K562 (cell line): ENCODE measurements around the gene DERL3. TPM values are rescaled to one million over a fixed set of nuclear protein-coding genes. Genes with fewer than 3 reads are reported as not detected.
A peak's percentile ranks its signal among the peaks of the same experiment; 100 is the strongest.

Experiments used
- BCL6 ChIP-seq: fragments of 250-450 bp; sonication (Bioruptor Pico); IDR thresholded peaks from 2 replicates; pipeline ENCODE4 v1.4.0; 2020
- BRF1 ChIP-seq: IDR thresholded peaks from 3 replicates; pipeline ENCODE4 v1.6.1; 2011; ENCODE audit warnings: borderline replicate concordance, mild to moderate bottlenecking; ENCODE audit not compliant: insufficient read length; ENCODE audit errors: extremely low read depth
- CCAR2 ChIP-seq: fragments of 200-400 bp; formaldehyde crosslinking; IDR thresholded peaks from 2 replicates; pipeline ENCODE4 v1.6.1; 2017; ENCODE audit warnings: mild to moderate bottlenecking, low read depth, low read length
- EGR1 ChIP-seq: fragments of 450-650 bp; conservative IDR thresholded peaks from 2 replicates; pipeline ENCODE4 v1.6.1; 2017; ENCODE audit warnings: mild to moderate bottlenecking
- FOXA1 ChIP-seq: fragments of 450-650 bp; IDR thresholded peaks from 2 replicates; pipeline ENCODE4 v1.6.1; 2016; ENCODE audit warnings: mild to moderate bottlenecking, borderline replicate concordance
- HMBOX1 ChIP-seq: sonication (generic); IDR thresholded peaks from 2 replicates; pipeline ENCODE4 v1.6.1; 2016
- HNRNPL ChIP-seq: fragments of 200-400 bp; formaldehyde crosslinking; IDR thresholded peaks from 2 replicates; pipeline ENCODE4 v1.6.1; 2017; ENCODE audit warnings: low read depth, mild to moderate bottlenecking, low read length
- HNRNPLL ChIP-seq: fragments of 200-400 bp; formaldehyde crosslinking; IDR thresholded peaks from 2 replicates; pipeline ENCODE4 v1.6.1; 2017; ENCODE audit warnings: low read length, low read depth, mild to moderate bottlenecking; ENCODE audit not compliant: poor library complexity, severe bottlenecking
- KDM4B ChIP-seq, 2 experiments: fragments of 450-650 bp in 1 of 2; sonication (generic) in 1 of 2; IDR thresholded peaks; 2 replicates each; pipeline ENCODE4 v1.6.1; 2016 to 2017; ENCODE audit warnings: borderline replicate concordance in 2 of 2, antibody characterized with exemption in 1 of 2, low read depth in 1 of 2, mild to moderate bottlenecking in 1 of 2
- MCM7 ChIP-seq, 2 experiments: fragments of 450-650 bp; IDR thresholded peaks; 2 replicates each; pipeline ENCODE4 v1.6.1; 2016 to 2018
- RBM25 ChIP-seq: fragments of 200-400 bp; formaldehyde crosslinking; IDR thresholded peaks from 2 replicates; pipeline ENCODE4 v1.6.1; 2018; ENCODE audit warnings: low read length, low read depth, moderate library complexity; ENCODE audit not compliant: severe bottlenecking
- SRF ChIP-seq, 2 experiments: fragments of 250-450, 450-650 bp in 1 of 2; sonication (Bioruptor Pico) in 1 of 2; sonication (generic) in 1 of 2; formaldehyde crosslinking; IDR thresholded peaks; 2 replicates each; pipeline versions ENCODE4 v1.5.0 to v1.5.1; 2020 to 2022; ENCODE audit warnings: mild to moderate bottlenecking in 1 of 2, missing genetic modification reagents in 1 of 2
- SRSF7 ChIP-seq: fragments of 200-400 bp; formaldehyde crosslinking; optimal IDR thresholded peaks from 2 replicates; pipeline ENCODE3; 2017; ENCODE audit warnings: mild to moderate bottlenecking, low read depth, low read length
- SRSF9 ChIP-seq: fragments of 200-400 bp; formaldehyde crosslinking; IDR thresholded peaks from 2 replicates; pipeline ENCODE4 v1.6.1; 2017; ENCODE audit warnings: low read depth, low read length, borderline replicate concordance
- TGIF2 ChIP-seq: sonication (generic); formaldehyde crosslinking; IDR thresholded peaks from 2 replicates; pipeline ENCODE4 v1.8.1; 2022; ENCODE audit warnings: mild to moderate bottlenecking, missing genetic modification reagents, moderate library complexity
- ZBED1 ChIP-seq: IDR thresholded peaks from 2 replicates; pipeline ENCODE4 v1.6.1; 2014
- ZFP30 ChIP-seq: fragments of 250-450 bp; sonication (Bioruptor Pico); IDR thresholded peaks from 2 replicates; pipeline ENCODE4 v1.8.0; 2022; ENCODE audit warnings: moderate library complexity, mild to moderate bottlenecking, inconsistent platforms, borderline replicate concordance
- ZNF124 ChIP-seq: sonication (generic); formaldehyde crosslinking; IDR thresholded peaks from 2 replicates; pipeline ENCODE4 v1.8.1; 2022; ENCODE audit warnings: missing genetic modification reagents
- ZNF639 ChIP-seq, 2 experiments: fragments of 200-800 bp in 1 of 2; sonication (Bioruptor generic) in 1 of 2; sonication (generic) in 1 of 2; formaldehyde crosslinking in 1 of 2; IDR thresholded peaks in 1 of 2; conservative IDR thresholded peaks in 1 of 2; 2 replicates each; pipeline versions ENCODE4 v1.5.0 to v1.6.1; 2016 to 2020; ENCODE audit warnings: missing compliant biosample characterization in 1 of 2, missing genetic modification characterization in 1 of 2, missing genetic modification reagents in 1 of 2
- polyA plus RNA-seq, 8 experiments: library from polyadenylated mRNA; depleted of rRNA in 4 of 8; stranded (reverse) in 5 of 8; unstranded in 3 of 8; fragments of >200 nt; fragmentation: Nextera tagmentation in 2 of 8; fragmentation: Illumina TruSeq in 1 of 8; extraction: Ambion mirVana in 2 of 8; extraction: Trizol in 1 of 8; gene quantifications; 2 replicates each; pipeline versions ENCODE4 v1.2.1 to v1.2.3, GENCODE V29; 2011 to 2014; ENCODE audit warnings: inconsistent platforms in 1 of 8, missing spikeins in 1 of 8
- total RNA-seq, 7 experiments: library from RNA; depleted of rRNA in 6 of 7; stranded (reverse); fragments of >200 nt in 6 of 7; fragmentation: Illumina TruSeq in 2 of 7; extraction: Trizol in 2 of 7; gene quantifications; 2 replicates each; pipeline versions ENCODE4 v1.2.1 to v1.2.3, GENCODE V29; 2011 to 2021; ENCODE audit warnings: low replicate concordance in 1 of 7
- TF ChIP-seq, protein P1 (sequence below): fragments of 250-450 bp; sonication (Bioruptor Pico); IDR thresholded peaks from 2 replicates; pipeline ENCODE4 v1.8.0; 2022; ENCODE audit warnings: moderate library complexity, mild to moderate bottlenecking, inconsistent platforms
- TF ChIP-seq, protein P2 (sequence below): fragments of 450-650 bp; formaldehyde crosslinking; IDR thresholded peaks from 2 replicates; pipeline ENCODE4 v1.4.0; 2020; ENCODE audit warnings: mild to moderate bottlenecking, moderate library complexity
- TF ChIP-seq, protein P3 (sequence below), 2 experiments: fragments of 450-650 bp; conservative IDR thresholded peaks; 2 replicates each; pipeline ENCODE4 v1.6.1; 2017; ENCODE audit warnings: mild to moderate bottlenecking in 2 of 2, moderate library complexity in 2 of 2

Gene DERL3
- total and polyA plus RNA-seq, 9 of the 15 experiments (the other 6 are each of a cell fraction or from before 2014, with no cell fraction given), result 1.3 to 12.4 (median 4.8) TPM

DNA sequence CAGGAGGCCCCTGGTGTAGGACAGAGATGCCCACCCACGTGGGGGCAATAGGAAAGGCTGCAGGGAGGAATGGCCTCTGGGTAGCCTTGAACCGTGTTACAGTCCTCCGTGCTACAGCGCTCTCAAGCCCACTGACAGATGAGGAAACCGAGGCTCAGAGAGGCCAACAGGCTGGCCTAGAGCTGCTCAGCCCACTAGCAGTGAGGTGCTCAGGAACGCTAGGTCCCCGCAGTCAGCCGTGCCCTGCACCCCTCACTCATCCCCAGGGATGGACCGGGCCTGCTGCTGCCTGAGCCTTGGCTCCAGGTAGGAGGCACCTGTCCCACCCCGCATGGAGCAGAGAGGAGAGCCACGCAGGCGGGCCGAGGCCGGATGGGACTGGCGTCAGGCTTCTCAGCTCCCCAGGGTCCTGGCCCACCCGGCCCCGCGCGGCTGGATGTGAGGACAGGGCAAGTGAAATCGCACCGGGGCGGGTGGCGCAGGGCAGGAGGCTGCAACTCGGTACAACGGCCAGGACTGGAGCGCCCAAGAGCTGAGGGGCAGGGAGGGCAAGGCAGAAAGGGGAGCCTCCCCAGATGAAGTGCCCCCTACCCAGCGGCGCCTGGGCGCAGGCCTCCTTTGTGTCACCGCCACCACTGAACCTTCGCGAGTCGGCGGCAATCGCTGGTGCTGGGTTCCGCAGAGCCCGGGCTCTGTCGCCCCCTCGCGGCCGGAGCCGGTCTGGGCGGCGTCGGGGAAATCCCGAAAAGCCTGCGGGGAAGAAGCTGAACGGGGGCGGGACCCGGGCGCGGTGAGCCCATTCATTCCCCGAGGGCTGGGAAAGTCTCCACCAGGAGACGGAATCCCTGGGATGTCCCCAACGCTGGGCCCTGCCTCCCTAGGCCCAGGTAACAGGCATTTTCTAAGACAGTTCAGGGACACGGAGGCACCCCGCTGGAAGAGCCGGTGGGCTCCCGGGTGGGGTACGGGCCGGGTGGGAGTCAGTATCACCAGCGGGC lies 10.5 kb upstream of the DERL3 start (continued):
- TF ChIP-seq, protein P1, sequence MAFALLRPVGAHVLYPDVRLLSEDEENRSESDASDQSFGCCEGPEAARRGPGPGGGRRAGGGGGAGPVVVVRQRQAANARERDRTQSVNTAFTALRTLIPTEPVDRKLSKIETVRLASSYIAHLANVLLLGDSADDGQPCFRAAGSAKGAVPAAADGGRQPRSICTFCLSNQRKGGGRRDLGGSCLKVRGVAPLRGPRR (CRISPR knock-in tag), result no peak
- TF ChIP-seq KDM4B (IDR thresholded peaks at IDR 0.05; ENCODE audit: borderline replicate concordance in 2 of 2, low read depth in 1 of 2) (no peak), EGR1 (peak; percentile 69), ZFP30 (CRISPR knock-in tag) (no peak), HNRNPL (no peak), TGIF2 (no peak), HNRNPLL (no peak), ZNF639 (CRISPR knock-in tag; conservative IDR thresholded peaks at IDR 0.05 in 1 of 2, IDR thresholded peaks at IDR 0.05 in 1 of 2) (no peak), SRSF9 (no peak), ZNF124 (CRISPR knock-in tag) (no peak), RBM25 (no peak), SRF (CRISPR knock-in tag; IDR thresholded peaks at IDR 0.05) (no peak), CCAR2 (no peak), HMBOX1 (no peak), MCM7 (IDR thresholded peaks at IDR 0.05) (no peak), ZBED1 (no peak), SRSF7 (no peak), FOXA1 (no peak), BRF1 (no peak), BCL6 (CRISPR knock-in tag) (no peak)
- TF ChIP-seq, protein P2, sequence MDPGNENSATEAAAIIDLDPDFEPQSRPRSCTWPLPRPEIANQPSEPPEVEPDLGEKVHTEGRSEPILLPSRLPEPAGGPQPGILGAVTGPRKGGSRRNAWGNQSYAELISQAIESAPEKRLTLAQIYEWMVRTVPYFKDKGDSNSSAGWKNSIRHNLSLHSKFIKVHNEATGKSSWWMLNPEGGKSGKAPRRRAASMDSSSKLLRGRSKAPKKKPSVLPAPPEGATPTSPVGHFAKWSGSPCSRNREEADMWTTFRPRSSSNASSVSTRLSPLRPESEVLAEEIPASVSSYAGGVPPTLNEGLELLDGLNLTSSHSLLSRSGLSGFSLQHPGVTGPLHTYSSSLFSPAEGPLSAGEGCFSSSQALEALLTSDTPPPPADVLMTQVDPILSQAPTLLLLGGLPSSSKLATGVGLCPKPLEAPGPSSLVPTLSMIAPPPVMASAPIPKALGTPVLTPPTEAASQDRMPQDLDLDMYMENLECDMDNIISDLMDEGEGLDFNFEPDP (CRISPR knock-in tag), result no peak
- TF ChIP-seq, protein P3, sequence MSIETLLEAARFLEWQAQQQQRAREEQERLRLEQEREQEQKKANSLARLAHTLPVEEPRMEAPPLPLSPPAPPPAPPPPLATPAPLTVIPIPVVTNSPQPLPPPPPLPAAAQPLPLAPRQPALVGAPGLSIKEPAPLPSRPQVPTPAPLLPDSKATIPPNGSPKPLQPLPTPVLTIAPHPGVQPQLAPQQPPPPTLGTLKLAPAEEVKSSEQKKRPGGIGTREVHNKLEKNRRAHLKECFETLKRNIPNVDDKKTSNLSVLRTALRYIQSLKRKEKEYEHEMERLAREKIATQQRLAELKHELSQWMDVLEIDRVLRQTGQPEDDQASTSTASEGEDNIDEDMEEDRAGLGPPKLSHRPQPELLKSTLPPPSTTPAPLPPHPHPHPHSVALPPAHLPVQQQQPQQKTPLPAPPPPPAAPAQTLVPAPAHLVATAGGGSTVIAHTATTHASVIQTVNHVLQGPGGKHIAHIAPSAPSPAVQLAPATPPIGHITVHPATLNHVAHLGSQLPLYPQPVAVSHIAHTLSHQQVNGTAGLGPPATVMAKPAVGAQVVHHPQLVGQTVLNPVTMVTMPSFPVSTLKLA (conservative IDR thresholded peaks at IDR 0.05), result no peak
